Stimulated activated CD8-positive, alpha-beta memory T cell treated with anti-CD3 and anti-CD28 coated beads, Interleukin-7, amount 100 ng/mL, for 24 hours (primary cell): ENCODE measurements around the gene RUNX1.

Experiments used
- DNase-seq: peaks from one replicate; pipeline ENCODE4 v3.0.0-alpha.2; 2020; ENCODE audit warnings: low read depth

The RUNX1 gene

GRCh38 chr21:34846601-34847112 is 202.4 kb downstream of the RUNX1 start:
- no peak for DNase-seq

GRCh38 chr21:34845521-34846451 is 203.3 kb downstream of the RUNX1 start:
- DNase-seq: no peak

GRCh38 chr21:34844924-34845238 is 204.2 kb downstream of the RUNX1 start:
- no peak for DNase-seq

- no peak for DNase-seq
Observed at GRCh38 chr21:34844013-34844923, 204.8 kb downstream of the RUNX1 start.

GRCh38 chr21:34843562-34843961 is 205.5 kb downstream of the RUNX1 start:
- DNase-seq: no peak

- no peak for DNase-seq
Observed at GRCh38 chr21:34841154-34841553, 207.9 kb downstream of the RUNX1 start.

GRCh38 chr21:34840693-34841092 is 208.4 kb downstream of the RUNX1 start:
- DNase-seq: no peak

- no peak for DNase-seq
Observed at GRCh38 chr21:34838956-34839820, 209.9 kb downstream of the RUNX1 start.

- DNase-seq: no peak
Observed at GRCh38 chr21:34836933-34837505, 212.1 kb downstream of the RUNX1 start.

GRCh38 chr21:34836103-34836932 is 212.8 kb downstream of the RUNX1 start:
- DNase-seq: no peak

GRCh38 chr21:34835526-34835925 is 213.6 kb downstream of the RUNX1 start:
- DNase-seq: no peak

- DNase-seq: no peak
Observed at GRCh38 chr21:34834852-34835501, 214.1 kb downstream of the RUNX1 start.

GRCh38 chr21:34834290-34834689 is 214.8 kb downstream of the RUNX1 start:
- no peak for DNase-seq

- no peak for DNase-seq
Observed at GRCh38 chr21:34833465-34833864, 215.6 kb downstream of the RUNX1 start.

GRCh38 chr21:34830386-34831170 is 218.5 kb downstream of the RUNX1 start:
- no peak for DNase-seq

GRCh38 chr21:34827445-34828235 is 221.5 kb downstream of the RUNX1 start:
- no peak for DNase-seq

- DNase-seq: no peak
Observed at GRCh38 chr21:34826836-34827235, 222.3 kb downstream of the RUNX1 start.

GRCh38 chr21:34825948-34826548 is 223.1 kb downstream of the RUNX1 start:
- no peak for DNase-seq
